Endothelial cell (in vitro differentiated cells): Measurements from ENCODE around the gene FCRL6. TPM values are rescaled to one million over a fixed set of nuclear protein-coding genes. Genes with fewer than 3 reads are reported as not detected.

ENCODE experiments used
- DNase-seq: peaks from one replicate; pipeline ENCODE4 v3.0.0; 2021; ENCODE audit warnings: low spot score
- H3K27ac Mint-ChIP-seq: one replicate; pipeline ENCODE4 v1.8.0; 2021; ENCODE audit warnings: mixed read lengths, inconsistent platforms; ENCODE audit not compliant: unreplicated experiment
- H3K27me3 Mint-ChIP-seq: one replicate; pipeline ENCODE4 v1.8.0; 2021; ENCODE audit warnings: mild to moderate bottlenecking, moderate library complexity, mixed read lengths, inconsistent platforms; ENCODE audit not compliant: unreplicated experiment
- H3K36me3 Mint-ChIP-seq: one replicate; pipeline ENCODE4 v1.8.0; 2021; ENCODE audit warnings: mild to moderate bottlenecking, low read depth, mixed read lengths, inconsistent platforms; ENCODE audit not compliant: unreplicated experiment
- H3K4me1 Mint-ChIP-seq: one replicate; pipeline ENCODE4 v1.8.0; 2021; ENCODE audit warnings: mild to moderate bottlenecking, mixed read lengths, inconsistent platforms; ENCODE audit not compliant: unreplicated experiment
- H3K4me3 Mint-ChIP-seq: one replicate; pipeline ENCODE4 v1.8.0; 2021; ENCODE audit warnings: mild to moderate bottlenecking, mixed read lengths, inconsistent platforms; ENCODE audit not compliant: unreplicated experiment
- H3K9me3 Mint-ChIP-seq: one replicate; pipeline ENCODE4 v1.8.0; 2021; ENCODE audit warnings: mixed read lengths, inconsistent platforms; ENCODE audit not compliant: unreplicated experiment
- total RNA-seq: library from RNA; stranded (reverse); fragmentation: NEBNext Ultra II Directional; extraction: Animal tissue kit (Norgen Biotek cat#: 25700); gene quantifications from one replicate; pipeline ENCODE4 v1.2.1, GENCODE V29; 2021; ENCODE audit not compliant: unreplicated experiment
- TF ChIP-seq, protein P1 (sequence below): fragments of 200-600 bp; sonication (generic); IDR thresholded peaks from one replicate; pipeline ENCODE4 v1.5.0; 2021; ENCODE audit warnings: antibody characterized with exemption; ENCODE audit not compliant: unreplicated experiment

Gene FCRL6
- total RNA-seq, 1 donor from 2014 or later: not detected

DNA sequence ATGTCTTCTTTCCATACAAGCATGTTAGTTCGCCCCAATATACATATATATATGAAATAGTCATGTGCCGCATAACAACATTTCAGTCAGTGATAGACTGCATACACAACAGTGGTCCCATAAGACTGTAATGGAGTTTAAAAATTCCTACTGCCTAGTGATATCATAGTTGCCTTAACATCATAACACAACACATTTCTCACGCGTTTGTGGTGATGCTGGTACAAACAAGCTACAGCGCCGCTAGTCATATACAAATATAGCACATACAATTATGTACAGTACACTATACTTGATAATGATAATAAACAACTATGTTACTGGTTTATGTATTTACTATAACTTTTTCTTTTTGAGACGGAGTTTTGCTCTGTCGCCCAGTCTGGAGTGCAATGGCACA lies 13.8 kb downstream of the FCRL6 start:
- no peaks in the 10 kb centered on the region for H3K36me3 Mint-ChIP-seq

DNA sequence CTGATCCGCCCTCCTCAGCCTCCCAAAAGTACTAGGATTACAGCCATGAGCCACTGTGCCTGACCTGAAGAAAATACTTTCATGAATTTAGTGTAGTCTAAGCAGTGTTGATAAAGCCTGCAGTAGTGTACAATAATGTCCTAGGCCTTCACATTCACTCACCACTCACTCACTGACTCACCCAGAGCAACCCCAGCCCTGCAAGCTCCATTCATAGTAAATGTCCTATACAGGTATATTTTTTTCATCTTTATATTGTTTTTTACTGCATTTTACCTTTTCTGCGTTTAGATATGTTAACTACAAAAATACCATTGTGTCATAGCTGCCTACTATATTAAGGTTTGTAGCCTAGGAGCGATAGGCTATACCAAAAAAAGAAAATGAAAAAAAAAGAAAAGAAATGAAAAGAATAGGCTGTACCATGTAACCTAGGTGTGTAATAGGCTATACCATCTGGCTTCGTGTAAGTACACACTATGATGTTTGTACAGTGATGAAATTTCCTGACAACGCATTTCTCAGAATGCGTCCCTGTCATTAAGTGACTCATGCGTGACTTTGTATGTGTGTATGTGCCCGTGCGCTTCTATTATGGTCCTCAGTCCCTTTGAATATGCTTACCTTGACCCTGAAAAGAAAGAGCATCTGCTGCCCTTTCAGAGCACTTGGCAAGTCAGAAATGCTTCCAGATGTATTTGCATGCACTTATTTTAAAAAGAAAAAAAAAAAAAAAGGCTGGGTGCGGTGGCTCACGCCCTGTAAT lies 15.3 kb downstream of the FCRL6 start:
- no peak for DNase-seq
- H3K27ac Mint-ChIP-seq: no peak overlapping the region
- H3K9me3 Mint-ChIP-seq: no peaks in the 10 kb centered on the region
- H3K4me1 Mint-ChIP-seq: no peaks in the 10 kb centered on the region
- TF ChIP-seq, protein P1, sequence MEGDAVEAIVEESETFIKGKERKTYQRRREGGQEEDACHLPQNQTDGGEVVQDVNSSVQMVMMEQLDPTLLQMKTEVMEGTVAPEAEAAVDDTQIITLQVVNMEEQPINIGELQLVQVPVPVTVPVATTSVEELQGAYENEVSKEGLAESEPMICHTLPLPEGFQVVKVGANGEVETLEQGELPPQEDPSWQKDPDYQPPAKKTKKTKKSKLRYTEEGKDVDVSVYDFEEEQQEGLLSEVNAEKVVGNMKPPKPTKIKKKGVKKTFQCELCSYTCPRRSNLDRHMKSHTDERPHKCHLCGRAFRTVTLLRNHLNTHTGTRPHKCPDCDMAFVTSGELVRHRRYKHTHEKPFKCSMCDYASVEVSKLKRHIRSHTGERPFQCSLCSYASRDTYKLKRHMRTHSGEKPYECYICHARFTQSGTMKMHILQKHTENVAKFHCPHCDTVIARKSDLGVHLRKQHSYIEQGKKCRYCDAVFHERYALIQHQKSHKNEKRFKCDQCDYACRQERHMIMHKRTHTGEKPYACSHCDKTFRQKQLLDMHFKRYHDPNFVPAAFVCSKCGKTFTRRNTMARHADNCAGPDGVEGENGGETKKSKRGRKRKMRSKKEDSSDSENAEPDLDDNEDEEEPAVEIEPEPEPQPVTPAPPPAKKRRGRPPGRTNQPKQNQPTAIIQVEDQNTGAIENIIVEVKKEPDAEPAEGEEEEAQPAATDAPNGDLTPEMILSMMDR: no peak
- no peak overlapping the region for H3K4me3 Mint-ChIP-seq
- H3K36me3 Mint-ChIP-seq: no peaks in the 10 kb centered on the region
- peaks cover 6% of the 10 kb centered on the region for H3K27me3 Mint-ChIP-seq

More for the DNA sequence above, 13.8 kb downstream of the FCRL6 start:
- TF ChIP-seq, protein P1: no peak
- DNase-seq: no peak
- no peaks in the 10 kb centered on the region for H3K4me1 Mint-ChIP-seq
- H3K27ac Mint-ChIP-seq: no peak overlapping the region
- no peak overlapping the region for H3K4me3 Mint-ChIP-seq
- H3K9me3 Mint-ChIP-seq: no peaks in the 10 kb centered on the region
- peaks cover 4% of the 10 kb centered on the region for H3K27me3 Mint-ChIP-seq

DNA sequence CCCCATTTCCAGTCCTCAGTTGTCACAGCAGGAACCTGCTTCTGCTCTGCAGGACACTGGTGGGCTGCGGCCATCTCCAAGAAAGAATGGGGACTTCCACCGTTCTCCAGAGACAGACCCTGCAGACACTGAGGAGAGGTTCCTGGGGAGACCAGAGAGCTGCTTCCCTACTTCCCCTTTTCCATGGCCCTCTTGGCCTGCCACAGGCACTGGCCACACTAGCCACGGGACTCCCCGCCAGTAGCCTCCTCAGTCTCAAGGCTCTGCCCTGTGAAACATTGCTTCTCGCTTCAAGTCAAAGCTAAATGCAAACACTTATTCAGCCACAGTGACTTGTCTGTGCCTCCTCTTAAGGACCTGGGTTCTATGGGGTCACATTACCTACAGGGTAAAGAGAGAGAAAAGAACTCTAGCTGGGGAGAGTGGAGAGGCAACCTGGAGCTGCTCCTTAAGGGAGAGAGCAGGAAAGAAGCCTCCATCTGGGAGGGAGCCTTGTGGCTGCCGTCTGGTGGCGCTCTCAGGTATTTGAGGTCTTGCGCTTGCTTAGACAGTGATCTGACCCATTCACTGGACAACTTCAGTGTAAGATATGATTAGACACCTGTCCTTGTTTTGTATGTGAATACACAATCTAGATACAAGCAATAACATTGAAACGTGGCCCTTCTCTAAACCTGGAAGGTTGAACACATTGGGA lies 19.2 kb downstream of the FCRL6 start:
- Mint-ChIP-seq H3K27me3 (peaks cover 12% of the 10 kb centered on the region), H3K4me3 (no peak overlapping the region), H3K36me3 (no peaks in the 10 kb centered on the region), H3K27ac (no peak overlapping the region), H3K9me3 (no peaks in the 10 kb centered on the region), H3K4me1 (peaks cover 5% of the 10 kb centered on the region)
- TF ChIP-seq, protein P1: peak; percentile 35
- peak; percentile 72 for DNase-seq

DNA sequence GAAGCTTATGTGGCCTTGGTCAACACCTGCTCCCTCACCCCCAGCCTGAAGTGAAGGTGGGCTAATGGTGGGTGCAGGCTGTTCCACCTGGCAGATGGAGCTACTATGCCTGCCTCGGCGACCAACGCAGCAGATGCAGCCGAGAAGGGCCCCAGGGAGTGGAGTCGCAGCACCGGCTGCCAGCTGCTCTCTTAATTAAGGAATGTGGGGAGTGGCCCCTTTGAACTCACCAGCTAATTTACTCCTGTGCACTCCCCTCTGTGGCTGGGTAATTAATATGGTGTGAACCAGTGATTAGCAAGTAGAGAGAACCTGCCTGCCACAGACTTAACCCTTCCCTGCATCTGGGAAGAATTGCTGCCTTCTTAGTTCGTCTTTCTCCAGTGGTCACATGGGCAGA lies 21.2 kb downstream of the FCRL6 start:
- DNase-seq: no peak
- TF ChIP-seq, protein P1: no peak
- H3K27me3 Mint-ChIP-seq: peaks cover 14% of the 10 kb centered on the region
- no peaks in the 10 kb centered on the region for H3K9me3 Mint-ChIP-seq
- H3K4me3 Mint-ChIP-seq: peak overlapping the region; percentile 37
- no peak overlapping the region for H3K27ac Mint-ChIP-seq
- peaks cover 6% of the 10 kb centered on the region for H3K4me1 Mint-ChIP-seq
- H3K36me3 Mint-ChIP-seq: no peaks in the 10 kb centered on the region

DNA sequence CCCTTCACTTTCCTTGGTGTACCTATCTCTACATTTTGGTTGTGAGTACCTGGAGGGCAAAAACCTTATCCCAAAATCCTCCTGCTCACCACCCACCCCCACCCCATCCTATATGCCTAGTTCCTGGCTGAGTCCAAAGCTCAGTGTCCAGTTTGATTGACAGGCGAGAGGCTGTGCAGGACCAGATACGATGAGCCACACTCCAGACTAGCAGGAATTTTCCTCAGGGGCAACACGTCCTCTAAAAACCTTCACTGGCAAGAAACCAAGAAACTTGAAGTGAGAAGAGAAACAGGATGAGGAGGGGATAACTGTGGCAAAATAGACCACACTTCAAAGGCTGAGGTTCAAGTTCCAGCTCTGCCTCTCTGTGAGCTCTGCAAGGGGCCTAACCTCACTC lies 23.4 kb downstream of the FCRL6 start:
- H3K4me3 Mint-ChIP-seq: no peak overlapping the region
- H3K9me3 Mint-ChIP-seq: no peaks in the 10 kb centered on the region
- H3K36me3 Mint-ChIP-seq: no peaks in the 10 kb centered on the region
- no peak overlapping the region for H3K27ac Mint-ChIP-seq
- DNase-seq: no peak
- peaks cover 6% of the 10 kb centered on the region for H3K4me1 Mint-ChIP-seq
- peaks cover 16% of the 10 kb centered on the region for H3K27me3 Mint-ChIP-seq
- TF ChIP-seq, protein P1: no peak
